Putamen (tissue), 1 donor: Measurements from ENCODE around the gene ALDH8A1.

Experiments used
- DNase-seq: peaks from one replicate; pipeline ENCODE4 v3.0.0-alpha.2; 2016; ENCODE audit warnings: low spot score

ALDH8A1 gene

DNA sequence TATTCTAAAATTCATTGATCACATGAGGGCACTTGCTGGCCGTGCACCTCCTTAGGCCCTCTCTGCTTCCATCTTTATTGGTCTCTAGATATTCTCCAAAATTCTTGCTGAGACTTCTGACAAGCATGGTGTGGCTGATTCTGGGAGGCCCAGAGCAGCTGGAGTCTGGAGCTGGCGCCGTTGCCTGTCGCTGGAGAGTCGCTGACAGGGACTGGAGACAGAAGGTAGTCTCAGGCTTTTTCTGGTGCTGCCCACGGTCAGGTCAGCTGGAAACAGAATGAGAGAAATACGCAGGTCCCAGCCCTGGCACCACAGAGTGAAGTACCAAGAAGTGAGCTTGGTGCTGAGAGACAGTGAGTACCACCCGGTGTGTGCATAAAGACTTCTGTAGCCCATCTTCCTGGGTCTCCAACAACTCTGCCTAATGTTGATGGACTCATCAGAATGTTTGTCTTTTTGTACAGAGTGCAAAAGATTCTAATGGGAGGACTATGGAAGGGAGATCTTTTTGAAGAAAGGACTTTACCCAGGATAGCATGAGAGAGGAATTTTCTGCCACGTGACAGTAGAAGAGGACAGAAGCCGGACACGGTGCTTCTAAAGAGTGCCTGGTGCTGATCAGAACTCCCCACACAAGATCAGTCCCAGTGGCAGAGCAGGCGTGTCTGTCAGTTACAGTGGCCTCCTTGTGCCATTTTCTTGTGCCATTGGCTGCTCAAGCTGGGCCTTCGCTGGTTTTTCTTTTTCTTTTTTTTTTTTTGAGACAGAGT, 1.8 kb upstream of the ALDH8A1 start:
- DNase-seq = no peak

DNA sequence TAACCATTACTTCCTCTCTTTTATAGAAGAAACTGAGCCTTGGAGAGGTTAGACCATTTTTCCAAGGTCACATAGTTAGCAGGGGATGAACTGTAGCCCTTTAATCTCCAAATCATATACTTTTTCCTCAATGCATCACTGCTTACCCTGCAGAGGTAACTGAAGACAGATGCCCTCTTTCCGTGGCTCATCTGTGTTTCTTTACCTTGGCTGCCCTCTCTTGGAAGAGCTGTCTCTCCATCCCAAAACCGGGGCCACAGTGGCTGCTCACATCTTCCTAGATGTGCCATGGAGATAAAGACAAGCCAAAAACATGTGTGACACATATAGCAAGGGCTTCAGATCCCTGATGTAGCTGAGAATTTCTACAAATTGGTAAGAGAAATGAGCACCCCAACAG, 581 bp upstream of the ALDH8A1 start:
- no peak for DNase-seq

DNA sequence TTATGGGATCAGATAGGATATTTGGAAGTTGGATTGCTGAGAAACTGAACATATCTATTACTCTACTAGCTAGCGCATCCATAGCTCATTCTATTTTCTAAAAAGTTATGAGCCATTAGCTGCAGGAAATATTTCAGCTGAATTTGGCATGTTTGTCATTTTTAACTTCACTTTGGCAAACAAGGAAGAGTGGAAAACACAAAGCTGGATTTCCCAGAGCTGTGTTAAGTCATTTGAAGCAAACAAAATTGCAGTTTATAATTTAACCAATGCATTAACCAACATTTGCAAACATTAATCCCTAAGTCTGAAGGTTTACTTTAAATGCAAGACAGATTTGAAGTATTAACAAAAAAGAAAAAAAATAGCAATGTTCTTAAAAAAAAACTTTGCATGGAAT, 1.2 kb downstream of the ALDH8A1 start:
- DNase-seq = no peak

GRCh38 chr6:134948142-134948541, 1.8 kb downstream of the ALDH8A1 start:
- DNase-seq = no peak

- DNase-seq = no peak
These were observed 4.9 kb downstream of the ALDH8A1 start for GRCh38 chr6:134945045-134945444.

DNA sequence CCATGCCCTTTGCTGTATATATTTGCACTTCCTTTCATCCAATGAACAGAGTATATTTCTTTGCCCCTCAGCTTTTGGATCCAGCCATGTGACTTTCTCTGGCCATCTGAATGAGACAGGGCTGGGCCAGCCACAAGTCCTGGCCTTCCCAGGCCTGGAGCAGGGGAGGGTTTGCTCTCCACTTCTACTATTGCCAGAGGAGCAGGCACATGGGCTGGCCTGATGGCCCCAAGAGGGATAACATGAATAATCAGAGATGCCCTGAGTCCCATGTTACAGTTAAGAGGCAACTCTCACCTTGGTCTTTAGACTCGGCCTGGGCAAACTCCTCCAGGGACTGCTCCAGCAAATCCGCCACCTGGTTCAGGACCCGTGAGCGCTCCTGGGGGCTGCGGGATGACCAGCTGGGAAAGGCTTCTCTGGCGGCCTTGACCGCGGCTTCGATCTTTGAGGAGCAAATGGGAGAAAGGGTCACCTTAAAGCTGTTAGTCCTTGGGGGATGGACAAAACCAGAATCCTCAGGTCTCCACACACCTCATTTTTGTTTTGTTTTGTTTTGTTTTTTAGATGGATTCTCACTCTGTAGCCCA, 6.3 kb downstream of the ALDH8A1 start:
- no peak for DNase-seq

DNA sequence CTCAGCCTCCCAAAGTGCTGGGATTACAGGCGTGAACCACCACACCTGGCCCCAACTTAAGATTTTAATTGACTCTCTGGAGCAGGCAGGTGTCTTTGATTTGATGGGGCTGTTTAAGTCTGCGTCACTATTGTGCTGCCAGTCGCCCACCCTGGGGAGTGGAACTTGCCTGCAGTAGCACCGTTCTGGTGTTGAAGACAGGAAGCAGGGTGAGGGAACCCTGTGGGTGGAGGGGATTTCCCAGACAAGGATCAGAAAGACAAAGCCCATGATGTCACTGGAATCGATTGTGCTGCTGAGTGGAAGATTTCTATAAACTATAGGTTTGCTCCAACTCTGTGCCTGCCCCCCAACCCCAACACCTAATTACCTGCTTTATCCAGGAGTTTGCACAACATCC, 11.0 kb downstream of the ALDH8A1 start:
- DNase-seq = no peak

- DNase-seq = no peak
These were observed 12.5 kb downstream of the ALDH8A1 start for GRCh38 chr6:134937426-134937825.

- DNase-seq = no peak
These were observed 13.0 kb downstream of the ALDH8A1 start for GRCh38 chr6:134936931-134937330.

- no peak for DNase-seq
These were observed 13.4 kb downstream of the ALDH8A1 start for GRCh38 chr6:134936476-134936875.

DNA sequence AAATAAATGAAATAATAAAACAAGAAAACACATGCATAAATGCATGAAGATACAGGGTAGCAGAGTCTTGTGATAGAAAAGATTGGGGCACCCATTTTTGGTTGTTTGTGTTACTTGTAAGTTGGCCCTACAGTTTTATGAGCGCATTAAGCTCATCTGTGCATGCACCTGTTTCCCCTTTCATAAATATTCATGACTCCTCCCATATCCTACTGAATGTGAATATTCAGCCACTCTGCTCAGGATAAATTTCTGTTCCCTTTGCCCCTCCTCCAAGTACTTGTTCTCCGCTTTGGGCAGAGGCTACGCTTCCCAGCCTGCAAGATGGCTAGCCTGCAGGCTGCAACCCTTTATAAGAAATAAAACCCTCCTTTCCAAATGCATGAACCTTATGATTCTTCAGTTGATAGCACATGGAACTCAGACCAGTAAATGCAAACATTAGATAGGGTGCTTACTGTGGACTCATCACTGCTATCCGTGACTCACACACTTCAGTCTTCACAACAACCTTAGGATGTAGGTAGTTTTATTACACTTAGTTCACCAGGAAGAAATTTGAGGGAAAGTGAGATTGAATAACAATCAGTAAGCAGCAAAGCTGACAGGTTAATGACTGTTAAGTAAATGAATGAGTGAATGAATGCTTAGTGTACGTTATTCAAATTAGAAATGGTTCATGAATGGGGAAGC, 15.0 kb downstream of the ALDH8A1 start:
- no peak for DNase-seq

GRCh38 chr6:134932535-134933470, 17.1 kb downstream of the ALDH8A1 start:
- DNase-seq = no peak

DNA sequence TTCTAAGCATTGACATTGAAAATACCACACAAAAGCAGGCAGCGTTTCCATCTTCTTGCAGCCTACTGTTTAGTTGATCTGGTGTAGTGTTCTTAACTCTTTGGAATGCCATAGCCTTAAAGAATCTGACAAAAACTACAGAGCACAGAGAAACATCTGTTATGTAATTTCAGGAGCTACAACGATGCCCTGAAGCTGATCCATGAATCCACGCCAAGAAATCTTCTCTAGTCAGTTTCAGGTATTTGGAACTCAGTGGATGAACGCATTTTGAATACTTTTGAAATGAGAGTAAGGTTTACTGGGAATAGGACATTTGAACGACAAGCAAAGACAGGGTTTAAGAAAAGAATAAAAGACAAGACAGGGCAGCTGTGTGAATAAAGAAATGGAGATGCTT, 17.8 kb downstream of the ALDH8A1 start:
- no peak for DNase-seq

DNA sequence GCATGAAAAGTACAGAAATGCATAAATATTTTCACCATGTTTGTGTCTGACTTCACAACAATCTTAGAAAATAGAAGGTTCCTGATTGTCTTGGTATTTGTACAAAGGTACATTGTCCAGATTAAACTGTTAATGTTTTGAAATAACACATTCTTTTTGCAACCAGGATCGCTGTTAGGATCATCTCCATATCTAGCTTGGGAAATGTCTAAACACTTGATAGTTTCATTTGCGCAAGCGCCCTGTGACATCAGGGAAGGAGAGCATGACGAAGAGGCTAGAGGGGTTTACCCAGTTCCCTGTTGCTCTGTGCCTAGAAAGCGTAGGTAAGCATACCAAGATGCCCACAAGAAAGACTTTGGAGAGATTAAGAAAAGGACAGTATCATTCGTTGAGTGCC, 19.4 kb downstream of the ALDH8A1 start:
- DNase-seq = no peak

GRCh38 chr6:134928151-134928900, 21.6 kb downstream of the ALDH8A1 start:
- DNase-seq = peak; percentile 45

- DNase-seq = no peak
These were observed 24.1 kb downstream of the ALDH8A1 start for GRCh38 chr6:134925800-134926199.

GRCh38 chr6:134921721-134922261, 28.1 kb downstream of the ALDH8A1 start:
- no peak for DNase-seq

GRCh38 chr6:134921276-134921675, 28.6 kb downstream of the ALDH8A1 start:
- DNase-seq = no peak

- no peak for DNase-seq
These were observed 29.5 kb downstream of the ALDH8A1 start for GRCh38 chr6:134920422-134920821.

GRCh38 chr6:134918418-134918961, 31.4 kb downstream of the ALDH8A1 start:
- DNase-seq = no peak

GRCh38 chr6:134911547-134911946, 38.4 kb downstream of the ALDH8A1 start:
- no peak for DNase-seq
